NB4 (cell line): Measurements from ENCODE around the gene ZDHHC21.

ENCODE experiments used
- DNase-seq: peaks from one replicate; pipeline ENCODE4 v3.0.0; 2010; ENCODE audit warnings: low read depth
- H3K4me3 ChIP-seq: one replicate; pipeline ENCODE4 v1.5.1; 2011; ENCODE audit warnings: mild to moderate bottlenecking, low read depth, low read length, moderate library complexity
- CTCF ChIP-seq: IDR thresholded peaks from one replicate; pipeline ENCODE4 v1.5.1; 2012; ENCODE audit warnings: low read depth, low read length
- MAX ChIP-seq: IDR thresholded peaks from 2 replicates; pipeline ENCODE4 v1.6.1; 2011; ENCODE audit warnings: low read depth, low read length
- MYC ChIP-seq: IDR thresholded peaks from 2 replicates; pipeline ENCODE4 v1.6.1; 2011; ENCODE audit warnings: low read depth, low read length
- POLR2A ChIP-seq: IDR thresholded peaks from 2 replicates; pipeline ENCODE4 v1.6.1; 2011; ENCODE audit warnings: mild to moderate bottlenecking; ENCODE audit not compliant: insufficient read length; ENCODE audit errors: extremely low read depth

ZDHHC21 gene

GRCh38 chr9:14593406-14593805 is 99.8 kb downstream of the ZDHHC21 start:
- no peak overlapping the region for H3K4me3 ChIP-seq
- DNase-seq: no peak
- TF ChIP-seq MYC: no peak
- no peak for TF ChIP-seq MAX
- no peak for TF ChIP-seq CTCF
- no peak for TF ChIP-seq POLR2A

GRCh38 chr9:14591411-14591810 is 101.8 kb downstream of the ZDHHC21 start:
- no peak for DNase-seq
- H3K4me3 ChIP-seq: no peak overlapping the region
- no peak for TF ChIP-seq POLR2A
- no peak for TF ChIP-seq MAX

GRCh38 chr9:14585730-14586473 is 107.3 kb downstream of the ZDHHC21 start:
- H3K4me3 ChIP-seq: no peak overlapping the region
- no peak for DNase-seq
- no peak for TF ChIP-seq CTCF
- TF ChIP-seq POLR2A: no peak
- no peak for TF ChIP-seq MYC
- no peak for TF ChIP-seq MAX

- DNase-seq: no peak
- no peak for TF ChIP-seq MYC
- no peak for TF ChIP-seq POLR2A
- TF ChIP-seq MAX: no peak
- TF ChIP-seq CTCF: no peak
- no peak overlapping the region for H3K4me3 ChIP-seq
These were observed 108.7 kb downstream of the ZDHHC21 start for GRCh38 chr9:14584571-14584970.

- TF ChIP-seq MYC: no peak
- no peak for TF ChIP-seq MAX
- no peak for TF ChIP-seq CTCF
- TF ChIP-seq POLR2A: no peak
- no peak for DNase-seq
- H3K4me3 ChIP-seq: no peak overlapping the region
These were observed 115.2 kb downstream of the ZDHHC21 start for GRCh38 chr9:14578030-14578429.

GRCh38 chr9:14574173-14574572 is 119.1 kb downstream of the ZDHHC21 start:
- no peak for DNase-seq
- TF ChIP-seq MAX (no peak), POLR2A (no peak), CTCF (no peak), MYC (no peak)
- H3K4me3 ChIP-seq: no peak overlapping the region
